Kidney epithelial cell (primary cell): Measurements from ENCODE around the gene ST13. TPM values are rescaled to one million over a fixed set of nuclear protein-coding genes. Genes with fewer than 3 reads are reported as not detected.
"Not testable (repeated sequence)": the region's sequence is repeated elsewhere in the genome, so short reads cannot be mapped to it uniquely, and the experiment has no call there.

Experiments used
- DNase-seq: peaks from one replicate; pipeline ENCODE4 v3.0.0-alpha.2; 2010; ENCODE audit warnings: low read depth
- H3K27me3 ChIP-seq: 2 replicates; pipeline ENCODE4 v1.6.0; 2011; ENCODE audit warnings: low read length; ENCODE audit not compliant: control insufficient read depth, insufficient read depth
- H3K36me3 ChIP-seq: 2 replicates; pipeline ENCODE4 v1.5.1; 2011; ENCODE audit warnings: low read length; ENCODE audit not compliant: control insufficient read depth, insufficient read depth
- H3K4me3 ChIP-seq: 2 replicates; pipeline ENCODE4 v1.5.1; 2011; ENCODE audit warnings: low read depth, mild to moderate bottlenecking, control low read depth, low read length
- total RNA-seq: library from RNA; depleted of rRNA; stranded (reverse); fragments of >200 nt; gene quantifications from 2 replicates; pipeline ENCODE4 v1.2.3, GENCODE V29; 2015
- TF ChIP-seq, protein P1 (sequence below): IDR thresholded peaks from 2 replicates; pipeline ENCODE4 v1.5.1; 2011; ENCODE audit warnings: mild to moderate bottlenecking, moderate library complexity, low read length, control low read depth, inconsistent platforms; ENCODE audit not compliant: insufficient read depth, poor library complexity, severe bottlenecking

ST13 gene
- total RNA-seq, 1 donor from 2014 or later, result 160 TPM

DNA sequence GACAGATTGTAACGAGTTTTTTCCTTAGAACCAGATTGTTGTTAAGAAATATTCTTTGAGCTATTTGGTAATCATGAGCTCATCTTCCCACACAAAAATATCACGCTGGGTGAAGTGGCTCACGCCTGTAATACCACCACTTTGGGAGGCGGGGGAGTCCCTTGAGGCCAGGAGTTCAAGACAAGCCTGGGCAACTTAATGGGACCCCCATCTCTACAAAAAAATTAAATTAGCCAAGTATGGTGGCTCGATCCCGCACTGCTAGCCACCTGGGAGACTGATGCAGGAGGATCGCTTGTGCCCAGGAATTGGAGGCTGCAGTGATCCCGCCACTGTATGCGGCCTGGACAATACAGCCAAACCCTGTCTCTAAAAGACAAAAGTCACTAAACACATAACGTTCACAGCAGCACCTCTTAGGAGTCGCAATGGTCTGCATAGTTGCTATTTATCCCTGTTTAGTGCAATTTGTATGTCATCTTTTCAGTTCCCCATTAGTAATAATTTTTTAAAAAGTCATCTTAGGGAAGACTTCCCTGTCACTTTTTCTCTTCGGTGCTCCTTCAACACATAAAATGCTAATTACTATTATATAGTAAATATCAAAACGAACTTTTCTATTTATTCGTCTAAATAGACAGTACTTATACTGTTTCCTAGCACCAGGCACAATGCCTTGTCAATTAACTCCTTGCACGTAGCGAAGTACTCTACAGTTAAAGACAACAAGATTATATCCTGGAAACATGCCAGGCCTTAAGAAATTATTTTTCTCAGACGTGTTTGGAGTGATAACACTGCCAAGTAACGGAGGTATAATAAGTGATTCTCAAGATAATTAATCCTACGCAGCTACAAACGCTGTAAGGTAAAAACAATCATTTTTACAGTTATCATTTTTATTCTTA is 1.1 kb downstream of the ST13 start:
- Histone ChIP-seq H3K4me3 (peak overlapping the region; percentile 97), H3K36me3 (no peaks in the 10 kb centered on the region), H3K27me3 (no peaks in the 10 kb centered on the region)
- DNase-seq, result no peak
- TF ChIP-seq, protein P1, sequence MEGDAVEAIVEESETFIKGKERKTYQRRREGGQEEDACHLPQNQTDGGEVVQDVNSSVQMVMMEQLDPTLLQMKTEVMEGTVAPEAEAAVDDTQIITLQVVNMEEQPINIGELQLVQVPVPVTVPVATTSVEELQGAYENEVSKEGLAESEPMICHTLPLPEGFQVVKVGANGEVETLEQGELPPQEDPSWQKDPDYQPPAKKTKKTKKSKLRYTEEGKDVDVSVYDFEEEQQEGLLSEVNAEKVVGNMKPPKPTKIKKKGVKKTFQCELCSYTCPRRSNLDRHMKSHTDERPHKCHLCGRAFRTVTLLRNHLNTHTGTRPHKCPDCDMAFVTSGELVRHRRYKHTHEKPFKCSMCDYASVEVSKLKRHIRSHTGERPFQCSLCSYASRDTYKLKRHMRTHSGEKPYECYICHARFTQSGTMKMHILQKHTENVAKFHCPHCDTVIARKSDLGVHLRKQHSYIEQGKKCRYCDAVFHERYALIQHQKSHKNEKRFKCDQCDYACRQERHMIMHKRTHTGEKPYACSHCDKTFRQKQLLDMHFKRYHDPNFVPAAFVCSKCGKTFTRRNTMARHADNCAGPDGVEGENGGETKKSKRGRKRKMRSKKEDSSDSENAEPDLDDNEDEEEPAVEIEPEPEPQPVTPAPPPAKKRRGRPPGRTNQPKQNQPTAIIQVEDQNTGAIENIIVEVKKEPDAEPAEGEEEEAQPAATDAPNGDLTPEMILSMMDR, result no peak

DNA sequence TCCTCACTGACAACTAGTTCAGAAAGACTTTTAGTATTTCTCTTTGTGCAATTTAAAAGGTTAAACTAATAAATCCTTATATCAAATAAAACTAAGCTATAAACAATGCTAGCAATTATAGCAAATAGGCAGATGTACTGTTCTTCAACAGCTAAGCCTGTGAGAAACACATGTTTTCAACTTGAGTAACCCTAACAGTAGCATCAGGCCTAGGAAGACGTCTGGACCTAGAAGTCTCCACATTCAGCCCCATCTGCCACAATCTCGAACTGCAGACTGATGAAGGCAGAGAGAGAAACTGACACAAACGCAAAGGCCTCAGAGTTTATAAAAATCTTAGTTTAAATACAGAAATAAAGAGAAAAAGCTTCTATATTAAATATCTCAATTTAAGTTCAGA is 2.5 kb downstream of the ST13 start:
- no peak for DNase-seq
- H3K4me3 ChIP-seq, result no peak overlapping the region
- TF ChIP-seq, protein P1, result no peak

DNA sequence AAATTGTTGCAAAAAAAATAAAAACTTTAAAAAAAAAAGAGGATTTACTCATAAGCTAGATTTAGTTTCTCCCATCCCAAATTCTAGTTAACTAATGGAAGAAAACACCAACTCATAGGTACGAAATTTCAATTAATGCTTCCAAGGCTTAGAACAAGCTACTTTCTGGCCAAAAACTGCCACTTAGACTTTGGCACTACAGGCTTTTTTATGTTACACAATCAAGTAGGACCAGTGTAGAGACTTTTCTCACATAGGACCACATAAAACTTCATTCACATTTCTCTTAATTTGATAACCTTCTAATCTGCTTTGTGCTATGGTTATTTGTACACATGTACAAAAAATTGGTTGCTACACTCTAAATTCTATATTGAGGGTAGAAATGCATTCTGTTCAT is 3.1 kb downstream of the ST13 start:
- no peak overlapping the region for H3K4me3 ChIP-seq
- H3K36me3 ChIP-seq, result peaks cover 1% of the 10 kb centered on the region
- TF ChIP-seq, protein P1, result no peak
- no peak for DNase-seq
- H3K27me3 ChIP-seq, result no peaks in the 10 kb centered on the region

More for the DNA sequence above, 2.5 kb downstream of the ST13 start:
- Histone ChIP-seq H3K36me3 (peaks cover 1% of the 10 kb centered on the region), H3K27me3 (no peaks in the 10 kb centered on the region)

DNA sequence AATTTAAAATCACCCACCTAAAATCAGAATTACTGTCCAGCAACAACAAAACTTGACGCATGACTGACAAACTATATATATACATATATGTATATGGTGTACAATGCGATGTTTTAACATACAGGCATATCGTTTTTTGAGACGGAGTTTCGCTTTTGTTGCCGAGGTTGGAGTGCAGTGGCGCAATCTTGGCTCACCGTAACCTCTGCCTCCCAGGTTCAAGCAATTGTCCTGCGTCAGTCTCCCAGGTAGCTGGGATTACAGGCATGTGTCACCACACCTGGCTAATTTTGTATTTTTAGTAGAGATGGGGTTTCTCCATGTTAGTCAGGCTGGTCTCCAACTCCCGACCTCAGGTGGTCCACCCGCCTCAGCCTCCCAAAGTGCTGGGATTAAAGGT is 10.6 kb downstream of the ST13 start:
- not testable (repeated sequence) for DNase-seq, H3K4me3 ChIP-seq, H3K36me3 ChIP-seq, H3K27me3 ChIP-seq

DNA sequence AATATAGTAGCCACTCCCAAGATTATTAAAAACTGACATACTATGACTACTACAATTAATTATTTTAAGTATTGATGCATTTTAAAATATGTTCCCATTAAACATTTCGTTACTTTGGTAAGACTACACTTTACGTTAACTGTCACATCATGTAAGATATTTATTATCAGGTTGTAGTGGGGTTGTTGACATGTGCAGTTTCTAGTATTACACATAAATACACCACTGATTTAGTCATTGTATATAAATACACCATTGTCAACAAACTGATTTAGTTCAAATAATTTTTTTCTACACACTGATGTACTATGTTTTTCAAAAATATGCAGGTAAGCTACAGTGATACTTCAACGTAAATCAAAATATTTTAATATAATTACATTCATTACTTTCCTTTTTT is 11.5 kb downstream of the ST13 start:
- TF ChIP-seq, protein P1, result no peak
- Histone ChIP-seq H3K27me3 (no peaks in the 10 kb centered on the region), H3K36me3 (no peaks in the 10 kb centered on the region), H3K4me3 (no peak overlapping the region)
- DNase-seq, result no peak

DNA sequence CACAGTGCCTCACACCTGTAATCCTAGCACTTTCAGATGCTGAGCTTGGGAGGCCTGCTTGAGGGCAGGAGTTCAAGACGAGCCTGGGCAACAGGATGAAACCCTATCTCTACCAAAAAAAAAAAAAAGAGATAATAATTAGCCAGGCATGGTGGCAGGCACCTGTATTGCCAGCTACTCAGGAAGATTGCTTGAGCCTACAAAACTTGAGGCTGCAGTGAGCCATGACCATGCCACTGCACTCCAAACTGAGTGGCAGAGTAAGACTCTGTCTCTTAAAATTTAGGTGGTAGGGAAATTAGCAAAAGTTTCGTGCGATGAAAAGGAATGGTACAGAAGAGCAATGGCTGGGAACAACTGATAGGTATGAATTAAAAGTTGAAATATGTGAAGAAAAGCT is 18.0 kb downstream of the ST13 start:
- TF ChIP-seq, protein P1, result no peak
- H3K36me3 ChIP-seq, result no peaks in the 10 kb centered on the region

More for the DNA sequence above, 18.0 kb downstream of the ST13 start:
- Histone ChIP-seq H3K27me3 (no peaks in the 10 kb centered on the region), H3K4me3 (no peak overlapping the region)
- no peak for DNase-seq
